Activated effector memory CD4-positive, alpha-beta T cell treated with anti-CD3 and anti-CD28 coated beads, Interleukin-2, amount 50 U/mL, for 16 hours (primary cell): ENCODE results near the gene TESK1.
"Not testable (repeated sequence)": the region's sequence is repeated elsewhere in the genome, so short reads cannot be mapped to it uniquely, and the experiment has no call there.

Experiments used
- DNase-seq: peaks from one replicate; pipeline ENCODE4 v3.0.0-alpha.2; 2020

Gene TESK1

DNA sequence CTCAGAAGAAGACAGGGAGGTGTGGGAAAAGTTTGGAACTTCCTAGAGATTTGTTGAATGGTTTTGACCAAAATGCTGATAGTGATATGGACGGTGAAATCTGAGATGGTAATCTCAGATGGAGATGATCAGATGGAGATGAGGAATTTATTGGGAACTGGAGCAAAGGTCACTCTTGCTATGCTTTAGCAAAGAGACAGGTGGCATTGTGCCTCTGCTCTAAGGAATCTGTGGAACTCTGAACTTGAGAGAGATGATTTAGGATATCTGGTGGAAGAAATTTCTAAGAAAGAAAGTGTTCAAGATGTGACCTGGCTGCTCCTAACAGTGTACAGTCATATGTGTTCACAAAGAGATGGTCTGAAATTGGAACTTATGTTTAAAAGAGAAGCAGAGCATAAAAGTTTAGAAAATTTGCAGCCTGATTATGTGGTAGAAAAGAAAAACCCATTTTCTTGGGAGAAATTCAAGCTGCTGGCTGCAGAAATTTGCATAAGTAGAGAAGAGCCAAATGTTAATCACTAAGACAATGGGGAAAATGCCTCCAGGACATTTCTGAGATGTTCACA, 25.3 kb upstream of the TESK1 start:
- not testable (repeated sequence) for DNase-seq

DNA sequence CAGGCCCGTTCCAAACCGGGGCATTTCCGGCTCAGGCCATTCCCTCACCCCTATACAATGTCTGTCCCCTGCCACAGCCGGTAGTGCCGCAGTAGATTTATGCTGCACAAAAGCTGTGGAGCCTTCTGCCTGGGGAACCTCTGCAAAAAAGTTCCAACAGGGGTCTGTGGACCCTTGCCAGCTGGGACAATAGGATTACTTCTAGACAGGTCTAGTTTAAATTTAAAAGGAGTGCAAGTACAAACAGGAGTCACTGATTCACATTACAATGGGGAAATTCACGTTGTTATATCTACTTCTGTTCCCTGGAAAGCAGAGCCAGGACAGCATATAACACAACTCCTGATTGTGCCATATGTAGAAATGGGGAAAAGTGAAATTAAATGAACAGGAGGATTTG, 21.5 kb upstream of the TESK1 start:
- not testable (repeated sequence) for DNase-seq

DNA sequence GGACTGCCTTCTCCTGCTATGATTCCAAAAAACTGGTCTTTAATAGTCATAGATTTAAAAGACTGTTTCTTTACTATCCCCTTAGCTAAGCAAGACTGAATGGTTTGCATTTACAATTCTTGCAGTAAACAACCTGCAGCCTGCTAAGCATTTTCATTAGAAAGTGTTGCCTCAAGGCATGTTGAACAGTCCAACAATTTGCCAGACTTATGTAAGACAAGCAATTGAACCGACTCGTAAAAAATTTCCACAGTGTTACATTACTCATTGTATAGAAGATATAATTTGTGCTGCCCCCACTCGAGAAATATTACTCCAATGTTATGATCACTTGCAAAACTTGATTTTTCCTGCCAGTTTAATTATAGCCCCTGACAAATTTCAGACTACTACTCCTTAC, 20.4 kb upstream of the TESK1 start:
- DNase-seq = not testable (repeated sequence)

DNA sequence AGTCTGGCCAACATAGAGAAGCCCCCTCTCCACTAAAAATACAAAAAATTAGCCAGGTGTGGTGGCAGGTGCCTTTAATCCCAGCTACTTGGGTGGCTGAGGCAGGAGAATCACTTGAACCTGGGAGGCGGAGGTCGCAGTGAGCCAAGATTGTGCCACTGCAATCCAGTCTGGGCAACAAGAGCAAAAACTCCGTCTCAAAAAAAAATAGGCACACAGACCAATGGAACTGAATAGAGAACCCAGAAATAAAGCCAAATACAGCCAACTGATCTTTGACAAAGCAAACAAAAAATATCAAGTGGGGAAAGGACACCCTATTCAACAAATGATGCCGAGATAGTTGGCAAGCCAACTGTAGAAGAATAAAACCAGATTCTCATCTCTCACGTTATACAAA, 16.6 kb upstream of the TESK1 start:
- not testable (repeated sequence) for DNase-seq

DNA sequence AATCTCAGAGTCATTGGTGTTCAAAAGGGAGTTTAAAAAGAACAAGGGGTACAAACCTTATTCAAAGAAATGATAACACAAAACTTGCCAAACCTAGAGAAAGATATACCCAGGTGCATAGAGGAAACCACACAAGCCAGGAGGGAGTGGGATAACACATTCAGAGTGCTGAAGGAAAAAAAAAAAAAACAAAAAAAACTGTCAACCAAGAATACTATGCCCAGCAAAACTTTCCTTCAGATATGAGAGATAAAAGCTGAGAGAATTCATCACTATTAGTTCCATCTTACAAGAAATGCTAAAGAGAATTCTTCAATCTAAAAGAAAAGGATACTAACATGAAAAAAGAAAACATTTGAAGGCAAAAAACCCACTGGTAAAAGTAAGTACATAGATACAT, 11.5 kb upstream of the TESK1 start:
- no peak for DNase-seq

DNA sequence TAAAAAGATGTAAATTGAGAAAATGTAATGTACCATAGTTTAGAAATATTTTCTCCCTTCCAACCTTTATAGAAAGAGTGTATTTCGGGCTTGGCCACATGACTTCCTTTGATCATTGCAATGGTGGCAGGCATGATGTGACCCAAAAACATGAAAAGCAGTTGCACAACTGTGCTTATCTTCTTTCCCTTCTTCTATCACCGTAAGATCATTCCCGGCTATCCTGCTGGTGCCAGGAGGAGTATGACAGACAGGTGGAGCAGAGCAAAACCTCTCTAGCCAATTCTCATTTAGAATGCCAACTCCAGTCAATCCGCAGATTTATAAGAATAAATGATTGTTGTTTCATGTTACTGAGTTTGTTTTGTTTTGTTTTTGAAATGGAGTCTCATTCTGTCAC, 10.6 kb upstream of the TESK1 start:
- no peak for DNase-seq

DNA sequence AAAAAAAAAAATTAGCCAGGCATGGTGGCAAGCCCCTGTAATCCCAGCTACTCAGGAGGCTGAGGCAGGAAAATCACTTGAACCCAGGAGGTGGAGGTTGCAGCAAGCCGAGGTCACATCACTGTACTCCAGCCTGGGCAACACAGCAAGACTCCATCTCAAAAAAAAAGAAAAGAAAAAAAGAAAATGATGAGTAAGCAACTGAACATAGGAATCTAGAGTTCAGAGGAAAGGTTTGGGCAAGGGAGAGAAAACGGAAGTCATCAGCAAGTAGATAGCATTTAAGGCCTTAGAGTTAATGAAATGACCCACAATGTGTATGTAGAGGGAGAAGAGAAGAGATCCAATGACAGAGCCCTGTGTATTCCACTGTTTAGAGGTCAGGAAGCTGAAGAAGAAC, 8.2 kb upstream of the TESK1 start:
- DNase-seq = not testable (repeated sequence)

DNA sequence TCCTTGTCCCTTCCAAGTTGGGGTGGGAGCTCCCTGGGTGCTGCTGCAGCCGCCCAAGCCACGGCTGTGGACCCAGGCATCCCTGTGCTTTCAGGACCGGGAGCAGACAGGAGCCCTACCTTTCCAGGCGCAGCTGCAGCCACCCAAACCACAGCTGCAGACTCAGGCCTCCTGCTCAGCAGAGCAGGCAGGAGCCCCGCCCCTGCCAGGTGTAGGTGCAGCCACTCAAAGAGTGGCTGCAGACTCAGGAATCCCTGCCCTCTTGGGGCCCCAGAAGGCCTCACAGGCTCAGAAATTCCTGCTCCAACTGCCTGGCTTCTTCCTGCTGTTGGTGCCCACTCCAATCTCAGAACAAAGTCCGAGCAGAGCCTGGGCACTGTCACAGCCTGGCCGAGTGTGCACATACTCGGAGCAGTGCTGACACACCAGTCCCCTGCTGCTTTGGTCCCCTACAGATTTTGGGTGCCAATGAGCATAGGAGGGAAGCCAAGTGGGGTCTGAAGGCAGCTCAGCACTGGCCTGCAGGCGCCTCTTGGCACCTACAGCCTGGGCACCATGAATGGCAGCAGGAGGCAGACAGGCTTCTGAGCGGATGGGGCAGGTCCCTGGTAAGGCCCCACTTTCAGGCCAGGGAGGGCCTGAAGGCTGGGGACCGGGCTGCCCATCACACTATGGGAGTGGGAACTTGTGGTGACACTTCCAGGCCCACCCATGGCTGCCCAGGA, 6.0 kb upstream of the TESK1 start:
- DNase-seq = no peak

DNA sequence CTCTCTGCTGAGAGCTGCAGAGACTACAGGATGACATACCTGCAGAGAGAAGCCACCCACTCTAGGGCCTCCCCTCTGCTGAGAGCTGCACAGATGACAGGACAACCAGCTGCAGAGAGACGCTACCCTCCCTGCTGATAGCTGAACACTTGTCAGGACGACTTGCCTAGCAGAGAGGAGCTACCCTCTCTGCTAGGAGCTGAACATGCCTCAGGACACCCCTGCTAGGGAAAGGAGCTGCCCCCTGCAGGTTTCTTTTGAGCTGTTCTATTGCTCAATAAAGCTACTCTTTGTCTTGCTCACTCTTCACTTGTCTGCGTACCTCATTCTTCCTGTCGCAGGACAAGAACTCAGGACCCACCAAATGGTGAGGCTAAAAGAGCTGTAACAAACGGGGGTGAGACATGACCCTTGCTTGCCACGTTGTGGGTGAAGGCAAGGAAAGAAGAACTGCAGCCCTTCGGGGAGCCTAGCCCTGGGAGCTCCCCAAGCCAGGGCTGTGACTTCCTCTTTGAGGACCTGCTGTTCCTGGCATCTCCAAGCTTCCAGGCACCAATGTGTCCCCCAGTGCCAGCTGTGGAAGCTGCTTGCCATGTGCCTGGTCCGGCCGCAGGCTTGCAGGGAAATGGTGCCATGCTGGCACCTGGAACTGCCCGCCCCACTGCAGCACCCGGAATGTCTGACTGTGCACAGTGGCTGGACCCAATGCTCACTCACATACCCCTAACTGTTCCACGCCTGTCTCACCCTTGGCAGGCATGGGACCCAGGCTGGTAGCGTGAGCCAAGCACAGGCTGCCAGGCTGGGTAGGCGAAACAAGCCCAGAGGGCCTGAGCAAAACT, 5.1 kb upstream of the TESK1 start:
- DNase-seq = no peak

DNA sequence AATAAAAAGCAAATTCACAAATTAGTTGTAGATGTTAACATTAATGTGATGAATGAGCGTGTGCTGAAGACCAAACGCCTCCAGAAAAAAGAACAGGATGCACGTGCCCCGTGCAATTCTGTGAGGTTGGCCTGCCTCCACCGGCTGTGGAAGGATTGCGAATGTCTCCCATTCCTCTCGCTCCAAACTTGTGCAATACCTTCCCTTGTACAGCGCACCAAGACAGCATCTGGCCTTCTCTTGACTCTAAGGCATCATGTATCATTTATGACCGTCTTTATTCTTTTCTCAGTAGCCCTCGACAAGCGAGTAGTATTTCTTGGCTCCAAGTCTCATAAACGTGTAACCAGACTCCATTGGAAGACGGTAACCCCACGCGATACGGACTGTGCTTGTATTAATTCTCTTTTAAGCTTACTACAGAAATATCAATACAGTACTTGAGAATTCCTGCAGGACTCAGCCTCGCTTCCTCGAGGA, 1.5 kb upstream of the TESK1 start:
- no peak for DNase-seq

DNA sequence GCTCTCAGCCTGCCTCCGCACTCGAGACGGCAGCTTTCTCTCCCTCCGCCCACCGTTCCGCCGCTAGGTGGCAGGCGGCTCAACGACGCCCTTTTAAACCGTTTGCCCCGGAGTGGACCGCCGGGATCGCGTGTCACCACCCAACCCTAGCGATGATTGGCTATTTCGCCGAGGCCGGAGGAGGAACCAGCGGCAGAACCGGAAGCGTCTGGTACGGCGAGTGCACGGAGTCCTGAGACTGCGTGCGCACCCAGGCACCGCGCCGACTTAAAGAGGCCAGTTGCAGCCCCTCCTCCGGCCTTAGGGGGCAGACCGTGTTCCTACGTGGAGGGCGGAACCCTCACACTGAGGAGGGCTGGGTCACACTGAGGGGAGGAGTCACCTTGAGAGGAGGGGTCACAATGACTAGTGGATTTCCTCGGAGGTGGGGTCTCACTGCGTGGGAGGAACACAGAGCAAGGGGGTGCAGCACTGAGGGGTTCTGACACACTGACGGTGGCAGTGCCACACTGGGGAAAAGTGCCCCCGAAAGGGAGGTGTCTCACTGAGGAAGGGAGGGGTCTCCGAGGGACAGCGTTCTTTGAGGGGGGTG, 980 bp upstream of the TESK1 start:
- DNase-seq = peak; percentile 100

DNA sequence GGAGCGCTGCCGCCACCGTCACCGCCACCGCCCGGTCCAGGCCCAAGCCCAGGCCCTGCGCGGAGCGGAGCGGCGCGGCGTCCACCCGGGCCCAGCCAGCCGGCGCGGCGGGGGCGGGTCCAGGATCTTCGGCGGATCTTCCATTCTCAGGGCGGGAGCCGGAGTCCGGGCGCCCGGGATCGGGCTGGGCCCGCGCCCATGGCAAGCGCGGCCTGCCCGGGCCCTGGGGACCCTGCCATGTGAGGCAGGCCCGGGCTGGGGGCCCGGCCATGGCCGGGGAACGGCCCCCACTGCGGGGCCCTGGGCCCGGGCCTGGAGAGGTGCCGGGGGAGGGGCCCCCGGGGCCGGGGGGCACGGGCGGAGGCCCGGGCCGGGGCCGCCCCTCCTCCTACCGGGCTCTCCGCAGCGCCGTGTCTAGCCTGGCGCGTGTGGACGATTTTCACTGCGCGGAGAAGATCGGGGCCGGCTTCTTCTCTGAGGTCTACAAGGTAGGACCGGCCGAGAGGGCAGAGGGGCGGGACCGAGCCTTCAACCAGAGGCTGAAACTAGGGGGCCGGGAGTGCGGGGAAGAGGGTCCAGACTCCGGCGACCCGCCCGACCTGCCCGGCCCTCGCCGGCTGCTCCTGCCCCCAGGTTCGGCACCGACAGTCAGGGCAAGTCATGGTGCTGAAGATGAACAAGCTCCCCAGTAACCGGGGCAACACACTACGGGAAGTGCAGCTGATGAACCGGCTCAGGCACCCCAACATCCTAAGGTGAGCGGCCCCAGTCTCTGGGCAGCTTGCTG, 482 bp downstream of the TESK1 start:
- DNase-seq = peak; percentile 78

DNA sequence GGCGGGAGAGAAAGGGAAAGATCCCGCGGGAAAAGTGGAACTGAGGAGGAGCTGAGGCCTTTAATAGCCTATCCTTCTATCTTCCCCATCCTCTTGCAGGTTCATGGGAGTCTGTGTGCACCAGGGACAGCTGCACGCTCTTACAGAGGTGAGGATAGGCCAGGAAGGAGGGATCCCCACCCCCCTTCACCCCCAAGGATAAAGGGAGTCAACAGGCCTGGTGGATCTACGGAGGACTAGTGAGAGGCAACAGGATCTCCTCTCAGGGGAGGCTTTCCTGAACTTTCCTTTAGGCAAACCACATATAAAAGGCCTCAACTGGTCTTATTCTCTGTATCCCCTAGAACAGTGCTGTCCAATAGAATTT, 1.1 kb downstream of the TESK1 start:
- DNase-seq = no peak

DNA sequence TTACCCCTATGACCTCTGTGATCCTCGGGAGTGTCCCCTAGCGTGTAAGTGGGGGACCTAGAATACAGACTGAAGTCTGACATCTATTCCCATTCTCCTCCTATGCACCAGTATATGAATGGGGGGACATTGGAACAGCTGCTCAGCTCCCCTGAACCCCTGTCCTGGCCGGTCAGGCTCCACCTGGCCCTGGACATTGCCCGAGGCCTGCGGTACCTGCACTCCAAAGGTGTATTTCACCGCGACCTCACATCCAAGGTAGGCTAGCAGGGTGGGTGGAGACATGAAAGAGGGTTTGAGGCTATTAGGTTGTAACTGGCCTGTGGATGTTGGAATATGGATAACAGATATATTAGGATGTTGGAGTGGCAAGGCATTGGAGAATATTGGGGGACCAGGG, 1.7 kb downstream of the TESK1 start:
- no peak for DNase-seq

DNA sequence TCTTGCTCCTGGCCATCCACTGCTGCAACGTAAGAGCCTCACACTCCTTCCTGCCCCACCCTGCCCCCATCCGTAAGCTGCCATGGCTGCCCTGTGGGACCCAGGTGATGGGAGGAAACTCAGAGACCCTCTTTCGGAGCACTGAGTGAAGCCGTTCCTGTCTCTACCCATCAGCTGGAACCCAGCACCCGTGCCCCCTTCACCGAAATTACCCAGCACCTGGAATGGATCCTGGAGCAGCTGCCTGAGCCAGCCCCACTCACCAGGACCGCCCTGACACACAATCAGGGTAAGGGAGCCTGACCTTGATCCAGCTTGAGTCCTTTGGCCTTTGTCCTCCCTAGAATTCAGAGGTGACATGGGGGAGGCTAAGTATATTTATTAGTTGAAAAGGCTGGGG, 3.2 kb downstream of the TESK1 start:
- no peak for DNase-seq

DNA sequence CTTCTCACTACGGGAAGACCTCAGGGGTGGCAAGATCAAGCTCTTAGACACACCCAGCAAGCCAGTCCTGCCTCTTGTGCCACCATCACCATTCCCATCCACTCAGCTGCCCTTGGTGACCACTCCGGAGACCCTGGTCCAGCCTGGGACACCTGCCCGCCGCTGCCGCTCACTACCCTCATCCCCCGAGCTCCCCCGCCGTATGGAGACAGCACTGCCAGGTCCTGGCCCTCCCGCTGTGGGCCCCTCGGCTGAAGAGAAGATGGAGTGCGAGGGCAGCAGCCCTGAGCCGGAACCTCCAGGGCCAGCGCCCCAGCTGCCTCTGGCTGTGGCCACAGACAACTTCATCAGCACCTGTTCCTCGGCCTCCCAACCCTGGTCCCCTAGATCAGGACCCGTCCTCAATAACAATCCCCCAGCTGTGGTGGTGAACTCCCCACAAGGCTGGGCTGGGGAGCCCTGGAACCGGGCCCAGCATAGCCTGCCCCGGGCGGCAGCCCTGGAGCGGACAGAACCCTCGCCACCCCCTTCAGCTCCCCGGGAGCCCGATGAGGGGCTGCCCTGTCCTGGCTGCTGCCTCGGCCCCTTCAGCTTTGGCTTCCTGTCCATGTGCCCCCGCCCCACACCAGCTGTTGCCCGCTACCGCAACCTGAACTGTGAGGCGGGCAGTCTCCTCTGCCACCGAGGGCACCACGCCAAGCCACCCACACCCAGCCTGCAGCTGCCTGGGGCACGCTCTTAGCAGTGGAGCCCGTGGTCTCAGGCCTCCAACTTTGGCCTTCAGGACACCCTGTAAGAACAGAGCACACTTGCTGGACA, 4.1 kb downstream of the TESK1 start:
- DNase-seq = no peak

DNA sequence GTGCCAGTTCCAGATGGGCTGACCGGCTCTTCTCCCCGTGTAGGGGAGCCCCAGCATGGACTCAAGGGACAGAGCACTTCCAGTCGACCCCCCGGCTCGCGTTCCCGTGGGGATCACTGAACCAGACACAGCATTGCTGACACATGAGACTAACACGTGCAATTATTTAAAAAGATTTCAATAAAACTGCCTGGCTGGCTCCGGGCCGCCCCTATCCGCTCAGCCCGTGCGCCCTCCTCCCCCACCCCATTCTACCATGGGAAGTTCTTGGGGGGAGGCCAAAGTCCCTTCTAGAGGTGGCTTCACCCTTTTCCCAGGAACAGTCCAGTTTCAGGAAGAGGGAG, 4.7 kb downstream of the TESK1 start:
- DNase-seq = no peak

DNA sequence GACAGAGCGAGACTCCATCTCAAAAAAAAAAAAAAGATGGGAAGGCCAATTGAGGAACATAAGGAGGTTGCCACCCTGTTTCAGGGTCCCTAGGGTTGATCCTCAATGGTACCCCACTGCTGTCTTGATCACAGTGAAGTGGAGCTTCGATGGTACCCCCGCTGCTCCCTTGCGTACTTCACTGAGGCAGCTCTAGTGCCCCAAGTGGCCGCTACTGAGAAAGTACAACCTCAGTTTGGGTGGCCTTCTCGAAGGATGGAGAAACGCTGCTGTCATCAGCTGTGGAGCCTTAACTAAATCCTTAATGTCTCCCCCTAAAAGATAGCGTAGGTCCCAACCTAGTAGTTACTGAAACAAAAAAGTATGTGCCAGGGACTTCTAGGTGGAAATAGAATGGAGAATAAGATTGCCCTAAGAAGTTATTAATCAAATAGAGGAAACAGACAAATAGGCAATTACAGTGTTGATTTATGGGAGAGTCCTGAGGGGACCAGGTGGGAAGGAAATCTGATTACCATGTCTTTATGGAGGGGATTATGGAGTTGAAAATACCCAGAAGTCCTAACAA, 6.3 kb downstream of the TESK1 start:
- peak; percentile 84 for DNase-seq

DNA sequence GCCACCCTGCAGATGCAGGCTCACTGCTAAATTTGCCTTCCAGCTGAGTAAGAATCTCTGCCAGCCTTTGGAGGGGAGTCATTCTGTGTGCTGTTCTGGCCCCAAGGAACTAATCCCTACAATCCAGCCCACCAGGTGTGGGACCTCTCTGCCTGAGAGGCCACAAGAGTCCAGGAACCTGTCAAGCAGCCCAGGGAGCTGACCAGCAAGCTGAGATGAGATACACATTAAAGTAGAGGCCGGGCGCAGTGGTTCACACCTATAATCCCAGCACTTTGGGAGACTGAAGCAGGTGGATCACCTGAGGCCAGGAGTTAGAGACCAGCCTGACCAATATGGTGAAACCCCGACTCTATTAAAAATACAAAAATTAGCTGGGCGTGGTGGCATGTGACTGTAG, 7.0 kb downstream of the TESK1 start:
- DNase-seq = not testable (repeated sequence)

DNA sequence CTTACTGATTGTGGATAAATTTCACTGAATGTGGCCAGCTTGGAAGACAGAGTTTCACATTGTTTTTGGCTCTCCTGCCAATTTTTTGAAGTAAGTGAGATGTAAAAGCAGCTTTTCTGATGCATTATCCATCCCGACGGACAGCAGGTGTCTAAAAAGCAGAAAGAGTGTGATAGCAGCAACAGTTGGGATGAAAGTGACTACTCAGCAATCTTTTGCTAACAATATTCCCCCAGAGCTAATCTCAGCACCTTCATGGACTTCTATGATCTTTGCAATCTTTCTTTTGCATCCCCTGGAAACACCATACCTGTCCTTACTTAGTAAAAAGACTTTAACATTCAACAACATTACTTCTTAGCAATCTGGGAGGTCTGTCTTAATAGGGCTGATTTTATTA, 7.8 kb downstream of the TESK1 start:
- no peak for DNase-seq

DNA sequence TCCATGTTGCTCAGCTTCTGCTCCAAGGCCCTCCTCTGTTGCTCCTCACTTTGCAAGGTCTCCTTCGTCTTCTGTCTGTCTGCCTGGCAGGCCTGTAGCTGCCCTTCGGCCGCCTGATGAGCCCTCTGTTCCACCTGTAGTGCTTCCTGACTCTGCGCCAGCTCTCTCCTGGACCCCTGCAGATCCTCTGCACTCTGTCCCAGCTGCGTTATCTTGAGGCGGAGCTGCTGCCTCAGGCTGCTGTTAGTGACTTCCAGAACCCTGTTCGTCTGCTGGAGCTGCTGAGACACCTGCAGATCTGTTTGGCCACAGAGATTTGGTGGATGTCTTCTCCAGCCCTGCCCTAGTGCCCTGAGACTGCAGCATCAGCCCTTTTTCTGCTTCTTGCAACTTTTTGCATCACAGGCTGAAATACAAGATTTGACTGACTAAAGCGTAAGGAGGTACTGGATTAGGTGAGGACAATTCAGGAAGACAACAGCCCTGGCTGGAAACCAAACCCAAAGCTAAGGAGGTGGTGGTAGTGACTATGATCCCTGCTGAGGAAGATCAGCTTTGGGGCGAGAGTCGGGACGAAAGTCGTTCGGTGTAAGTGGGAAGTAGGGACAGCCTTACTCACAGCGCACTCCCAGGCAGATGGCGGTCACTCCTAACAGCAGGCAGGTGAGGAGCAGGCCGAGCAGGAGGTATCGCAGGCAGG, 11.1 kb downstream of the TESK1 start:
- no peak for DNase-seq
